ENCODE measurements around the gene KIF5C.
A peak's percentile ranks its signal among the peaks of the same experiment; 100 is the strongest.

The KIF5C gene

GRCh38 chr2:148998165-148998830 is 123.3 kb downstream of the KIF5C start:
- peak in 1 of 2 experiments; percentile 87 for DNase-seq

- no peak for DNase-seq
These were observed 123.8 kb downstream of the KIF5C start for GRCh38 chr2:148998831-148999200.

GRCh38 chr2:148999451-148999921 is 124.5 kb downstream of the KIF5C start:
- DNase-seq = no peak

GRCh38 chr2:149000158-149000938 is 125.3 kb downstream of the KIF5C start:
- DNase-seq = no peak

- peak in 1 of 2 experiments; percentile 27 for DNase-seq
These were observed 126.5 kb downstream of the KIF5C start for GRCh38 chr2:149001496-149001895.

GRCh38 chr2:149002378-149002890 is 127.4 kb downstream of the KIF5C start:
- no peak for DNase-seq

GRCh38 chr2:149002891-149003740 is 128.1 kb downstream of the KIF5C start:
- DNase-seq = no peak

GRCh38 chr2:149004836-149005235 is 129.8 kb downstream of the KIF5C start:
- no peak for DNase-seq

- no peak for DNase-seq
These were observed 130.5 kb downstream of the KIF5C start for GRCh38 chr2:149005471-149006077.

GRCh38 chr2:149006883-149007543 is 132.0 kb downstream of the KIF5C start:
- no peak for DNase-seq

- no peak for DNase-seq
These were observed 133.4 kb downstream of the KIF5C start for GRCh38 chr2:149008381-149008780.

GRCh38 chr2:149009576-149010461 is 134.8 kb downstream of the KIF5C start:
- DNase-seq = no peak

GRCh38 chr2:149012545-149012944 is 137.5 kb downstream of the KIF5C start:
- DNase-seq = no peak

- DNase-seq = no peak
These were observed 140.5 kb downstream of the KIF5C start for GRCh38 chr2:149015501-149015900.

- DNase-seq = no peak
These were observed 141.0 kb downstream of the KIF5C start for GRCh38 chr2:149015926-149016563.

GRCh38 chr2:149017116-149017985 is 142.3 kb downstream of the KIF5C start:
- no peak for DNase-seq

- DNase-seq = no peak
These were observed 144.0 kb downstream of the KIF5C start for GRCh38 chr2:149018981-149019380.

GRCh38 chr2:149019768-149020167 is 144.7 kb downstream of the KIF5C start:
- DNase-seq = no peak

- no peak for DNase-seq
These were observed 145.4 kb downstream of the KIF5C start for GRCh38 chr2:149020432-149020851.
